Gastrocnemius medialis (tissue), 4 donors: Measurements from ENCODE around the gene GSTA4.

Experiments used
- POLR2A ChIP-seq, 2 donors: fragments of 450-650 bp; IDR thresholded peaks; one replicate each; pipeline ENCODE4 v1.6.1; 2017; ENCODE audit warnings: antibody characterized with exemption in 2 of 2, mild to moderate bottlenecking in 2 of 2, moderate library complexity in 2 of 2
- TF ChIP-seq, protein P1 (sequence below), 5 experiments: fragments of 450-650 bp in 3 of 5; fragments of 200-600 bp in 2 of 5; sonication (generic) in 2 of 5; IDR thresholded peaks in 4 of 5; conservative IDR thresholded peaks in 1 of 5; 1 replicate in 4 of 5; 2 replicates in 1 of 5; pipeline ENCODE4 v1.5.1; 2016 to 2019; ENCODE audit warnings: antibody characterized with exemption in 5 of 5, mild to moderate bottlenecking in 3 of 5, moderate library complexity in 3 of 5

DNA sequence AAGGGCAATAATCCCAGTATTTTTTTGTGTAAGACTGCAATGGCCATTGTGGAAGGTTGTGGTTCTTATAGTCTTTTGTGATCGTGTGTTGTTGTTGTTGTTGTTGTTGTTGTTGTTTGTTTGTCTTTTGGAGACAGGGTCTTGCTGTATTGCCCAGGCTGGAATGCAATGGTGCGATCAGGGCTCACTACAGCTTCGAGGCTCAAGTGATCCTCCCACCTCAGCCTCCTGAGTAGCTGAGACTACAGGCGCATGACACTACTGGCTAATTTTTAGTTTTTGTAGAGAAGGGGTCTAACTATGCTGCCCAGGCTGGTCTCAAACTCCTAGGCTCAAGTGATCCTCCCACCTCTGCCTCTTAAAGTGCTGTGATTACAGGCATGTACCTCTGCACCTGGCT lies 3.5 kb upstream of the GSTA4 start:
- TF ChIP-seq, protein P1, sequence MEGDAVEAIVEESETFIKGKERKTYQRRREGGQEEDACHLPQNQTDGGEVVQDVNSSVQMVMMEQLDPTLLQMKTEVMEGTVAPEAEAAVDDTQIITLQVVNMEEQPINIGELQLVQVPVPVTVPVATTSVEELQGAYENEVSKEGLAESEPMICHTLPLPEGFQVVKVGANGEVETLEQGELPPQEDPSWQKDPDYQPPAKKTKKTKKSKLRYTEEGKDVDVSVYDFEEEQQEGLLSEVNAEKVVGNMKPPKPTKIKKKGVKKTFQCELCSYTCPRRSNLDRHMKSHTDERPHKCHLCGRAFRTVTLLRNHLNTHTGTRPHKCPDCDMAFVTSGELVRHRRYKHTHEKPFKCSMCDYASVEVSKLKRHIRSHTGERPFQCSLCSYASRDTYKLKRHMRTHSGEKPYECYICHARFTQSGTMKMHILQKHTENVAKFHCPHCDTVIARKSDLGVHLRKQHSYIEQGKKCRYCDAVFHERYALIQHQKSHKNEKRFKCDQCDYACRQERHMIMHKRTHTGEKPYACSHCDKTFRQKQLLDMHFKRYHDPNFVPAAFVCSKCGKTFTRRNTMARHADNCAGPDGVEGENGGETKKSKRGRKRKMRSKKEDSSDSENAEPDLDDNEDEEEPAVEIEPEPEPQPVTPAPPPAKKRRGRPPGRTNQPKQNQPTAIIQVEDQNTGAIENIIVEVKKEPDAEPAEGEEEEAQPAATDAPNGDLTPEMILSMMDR (IDR thresholded peaks at IDR 0.05 in 4 of 5, conservative IDR thresholded peaks at IDR 0.05 in 1 of 5), result no peak
- no peak for TF ChIP-seq POLR2A (IDR thresholded peaks at IDR 0.05)
